H1 (cell line): ENCODE data around the gene SLC6A19. TPM values are rescaled to one million over a fixed set of nuclear protein-coding genes. Genes with fewer than 3 reads are reported as not detected.

Source experiments
- CTCF ChIA-PET: fragments of 300-600 bp; sonication (Branson Sonifier 250); formaldehyde crosslinking; loops from one replicate; lab custom pipeline; 2021; ENCODE audit not compliant: partially characterized antibody; lab: Charles Lee
- POLR2A ChIA-PET: fragments of 300-600 bp; sonication (Branson Sonifier 250); formaldehyde crosslinking; loops from one replicate; lab custom pipeline; 2021; ENCODE audit warnings: inconsistent platforms; ENCODE audit not compliant: partially characterized antibody; lab: Charles Lee
- DNase-seq, 2 experiments: peaks; one replicate each; pipeline versions ENCODE4 v3.0.0 to v3.0.0-alpha.2; 2010 to 2022; ENCODE audit warnings: low spot score in 2 of 2, low read depth in 1 of 2, mixed read lengths in 1 of 2
- FAIRE-seq: peaks from 2 replicates; lab custom pipeline; 2011; peaks lifted over from hg19 to GRCh38; lab: Jason Lieb, UNC
- H2AFZ ChIP-seq: 2 replicates; pipeline ENCODE4 v1.8.1; 2012; ENCODE audit warnings: low read length, inconsistent platforms
- H2AK5ac ChIP-seq: 2 replicates; pipeline ENCODE4 v1.6.1; 2013; ENCODE audit warnings: low read depth, low read length
- H2BK120ac ChIP-seq: replicated peaks from 2 replicates; pipeline ENCODE3; 2013; ENCODE audit warnings: low read depth, low read length, inconsistent platforms
- H2BK12ac ChIP-seq: 2 replicates; pipeline ENCODE4 v1.6.1; 2013; ENCODE audit warnings: low read depth, low read length
- H2BK15ac ChIP-seq: 2 replicates; pipeline ENCODE4 v1.6.1; 2013; ENCODE audit warnings: low read length
- H2BK20ac ChIP-seq: 2 replicates; pipeline ENCODE4 v1.6.1; 2013; ENCODE audit warnings: low read length
- H2BK5ac ChIP-seq: 2 replicates; pipeline ENCODE4 v1.6.1; 2013; ENCODE audit warnings: low read depth, low read length
- H3K14ac ChIP-seq: 2 replicates; pipeline ENCODE4 v1.6.1; 2013; ENCODE audit warnings: inconsistent platforms; ENCODE audit not compliant: insufficient read length
- H3K18ac ChIP-seq: 2 replicates; pipeline ENCODE4 v1.6.1; 2013; ENCODE audit warnings: low read length; ENCODE audit errors: extremely low read depth
- H3K23ac ChIP-seq: 2 replicates; pipeline ENCODE4 v1.6.1; 2013; ENCODE audit warnings: inconsistent platforms; ENCODE audit not compliant: insufficient read length
- H3K23me2 ChIP-seq: 2 replicates; pipeline ENCODE4 v1.6.1; 2013; ENCODE audit warnings: low read depth, low read length
- H3K27ac ChIP-seq: 2 replicates; pipeline ENCODE4 v1.6.1; 2011; ENCODE audit warnings: low read depth, low read length, inconsistent platforms
- H3K27me3 ChIP-seq, 4 experiments: replicated peaks in 1 of 4; 1 replicate in 1 of 4; 2 replicates in 3 of 4; pipeline versions ENCODE4 v1.6.1 to v1.8.1; 2011 to 2013; ENCODE audit warnings: low read length in 3 of 4, mild to moderate bottlenecking in 3 of 4, inconsistent platforms in 2 of 4, mixed read lengths in 2 of 4, moderate library complexity in 1 of 4; ENCODE audit not compliant: control insufficient read depth in 3 of 4, insufficient read depth in 3 of 4; ENCODE audit errors: extremely low read depth in 1 of 4
- H3K36me3 ChIP-seq, 4 experiments: 2 replicates each; pipeline versions ENCODE4 v1.6.1 to v1.8.1; 2011 to 2013; ENCODE audit warnings: mild to moderate bottlenecking in 4 of 4, low read length in 3 of 4, moderate library complexity in 2 of 4, control low read depth in 1 of 4, inconsistent platforms in 1 of 4; ENCODE audit not compliant: insufficient read depth in 4 of 4, control insufficient read depth in 2 of 4
- H3K4ac ChIP-seq: replicated peaks from 2 replicates; pipeline ENCODE3; 2013; ENCODE audit warnings: low read length, low read depth, mixed read lengths, inconsistent platforms; ENCODE audit not compliant: insufficient read length
- H3K4me1 ChIP-seq, 4 experiments: replicated peaks in 1 of 4; 1 replicate in 1 of 4; 2 replicates in 3 of 4; pipeline versions ENCODE4 v1.6.1 to v1.8.1; 2011 to 2013; ENCODE audit warnings: low read length in 3 of 4, inconsistent platforms in 2 of 4, mixed read lengths in 1 of 4; ENCODE audit not compliant: insufficient read depth in 4 of 4, control insufficient read depth in 3 of 4
- H3K4me2 ChIP-seq, 2 experiments: 2 replicates each; pipeline versions ENCODE4 v1.6.1 to v1.8.1; 2011 to 2013; ENCODE audit warnings: low read depth in 2 of 2, low read length in 2 of 2, control low read depth in 1 of 2, inconsistent platforms in 1 of 2, mild to moderate bottlenecking in 1 of 2; ENCODE audit not compliant: insufficient read depth in 1 of 2
- H3K4me3 ChIP-seq, 4 experiments: fragments of 200-600, 300-600 bp in 1 of 4; sonication (generic), shearing (Covaris generic), sonication (Bioruptor Twin) in 1 of 4; 2 replicates each; pipeline versions ENCODE4 v1.5.1 to v1.8.1; 2011 to 2016; ENCODE audit warnings: low read length in 4 of 4, low read depth in 3 of 4, control low read depth in 2 of 4, inconsistent platforms in 2 of 4, mild to moderate bottlenecking in 2 of 4, mixed read lengths in 1 of 4, moderate library complexity in 1 of 4; ENCODE audit not compliant: insufficient read depth in 2 of 4; ENCODE audit errors: extremely low read depth in 1 of 4
- H3K56ac ChIP-seq: replicated peaks from 2 replicates; pipeline ENCODE3; 2013; ENCODE audit warnings: low read depth, mild to moderate bottlenecking, mixed read lengths, low read length, inconsistent platforms; ENCODE audit not compliant: insufficient read length
- H3K79me1 ChIP-seq: 2 replicates; pipeline ENCODE4 v1.6.1; 2013; ENCODE audit warnings: low read depth, low read length, control low read depth
- H3K79me2 ChIP-seq, 2 experiments: 2 replicates each; pipeline versions ENCODE4 v1.6.1 to v1.8.1; 2012 to 2013; ENCODE audit warnings: low read length in 2 of 2, mild to moderate bottlenecking in 2 of 2, inconsistent platforms in 1 of 2; ENCODE audit not compliant: insufficient read depth in 2 of 2, control insufficient read depth in 1 of 2
- H3K9ac ChIP-seq, 4 experiments: replicated peaks in 1 of 4; 1 replicate in 1 of 4; 2 replicates in 3 of 4; pipeline versions ENCODE4 v1.6.1 to v1.8.1; 2011 to 2013; ENCODE audit warnings: low read depth in 3 of 4, low read length in 3 of 4, control low read depth in 2 of 4, mild to moderate bottlenecking in 2 of 4, moderate library complexity in 2 of 4, inconsistent platforms in 1 of 4; ENCODE audit errors: extremely low read depth in 1 of 4
- H3K9me3 ChIP-seq, 2 experiments: 2 replicates each; pipeline versions ENCODE4 v1.6.1 to v1.8.1; 2012 to 2013; ENCODE audit warnings: mild to moderate bottlenecking in 2 of 2, moderate library complexity in 2 of 2, control low read depth in 1 of 2, inconsistent platforms in 1 of 2, low read depth in 1 of 2, low read length in 1 of 2, mixed read lengths in 1 of 2; ENCODE audit not compliant: insufficient read depth in 2 of 2
- H4K20me1 ChIP-seq, 2 experiments: replicated peaks in 1 of 2; 2 replicates each; pipeline versions ENCODE3 to v1.8.1; 2011 to 2013; ENCODE audit warnings: inconsistent platforms in 2 of 2, low read length in 2 of 2, mild to moderate bottlenecking in 1 of 2; ENCODE audit not compliant: insufficient read depth in 2 of 2, control insufficient read depth in 1 of 2
- H4K5ac ChIP-seq: 2 replicates; pipeline ENCODE4 v1.6.1; 2013; ENCODE audit warnings: low read length, low read depth, mixed read lengths, inconsistent platforms; ENCODE audit not compliant: insufficient read length
- H4K8ac ChIP-seq: 2 replicates; pipeline ENCODE4 v1.8.0; 2013; ENCODE audit warnings: mild to moderate bottlenecking, moderate library complexity, low read length, inconsistent platforms; ENCODE audit not compliant: insufficient read depth; ENCODE audit errors: extremely low read depth
- H4K91ac ChIP-seq: replicated peaks from 2 replicates; pipeline ENCODE3; 2013; ENCODE audit warnings: low read length, mixed read lengths, inconsistent platforms; ENCODE audit not compliant: insufficient read length
- RBBP5 ChIP-seq: IDR thresholded peaks from 2 replicates; pipeline ENCODE4 v1.7.1; 2012; ENCODE audit warnings: low read depth, mild to moderate bottlenecking, inconsistent platforms, low read length, moderate library complexity, borderline replicate concordance
- SUZ12 ChIP-seq: fragments of 200-600 bp; sonication (generic); IDR thresholded peaks from 2 replicates; pipeline ENCODE4 v1.6.1; 2012; ENCODE audit warnings: mild to moderate bottlenecking, inconsistent platforms, low read length, moderate library complexity, mixed read lengths
- TBP ChIP-seq: IDR thresholded peaks from 2 replicates; pipeline ENCODE4 v1.6.1; 2011; ENCODE audit warnings: low read depth, low read length, improper control_type of control experiment
- WGBS, 2 experiments: shearing (Covaris generic) in 1 of 2; methylation state at CpG; one replicate each; pipeline versions ENCODE4 v1.1.6 to v1.1.7; 2013 to 2015; ENCODE audit warnings: low lambda C conversion rate in 2 of 2, mixed read lengths in 2 of 2, inconsistent platforms in 1 of 2, low coverage in 1 of 2, missing lambda C conversion rate in 1 of 2; ENCODE audit not compliant: insufficient replicate concordance in 2 of 2, insufficient coverage in 1 of 2, insufficient read length in 1 of 2; ENCODE audit errors: extremely low coverage in 1 of 2, missing lambda C conversion rate in 1 of 2; 5-methylcytosine and 5-hydroxymethylcytosine counted together
- polyA plus RNA-seq, 7 experiments: library from polyadenylated mRNA; depleted of rRNA in 3 of 7; stranded (reverse) in 5 of 7; unstranded in 2 of 7; fragments of >200 nt in 5 of 7; fragments of 200-250 nt in 2 of 7; gene quantifications; 1 replicate in 5 of 7; 2 replicates in 1 of 7; 4 replicates in 1 of 7; pipeline versions ENCODE4 v1.2.1 to v1.2.3, GENCODE V29; 2011 to 2013; ENCODE audit warnings: missing spikeins in 2 of 7, mixed read lengths in 2 of 7
- total RNA-seq: library from RNA; stranded (reverse); fragmentation: NEBNext Ultra II Directional; extraction: Animal tissue kit (Norgen Biotek cat#: 25700); gene quantifications from 2 replicates; pipeline ENCODE4 v1.2.1, GENCODE V29; 2021

SLC6A19 gene
- total and polyA plus RNA-seq, 2 of the 8 experiments (the other 6 are each of a cell fraction or from before 2014, with no cell fraction given), result 0.02 TPM; not detected in 1

DNA sequence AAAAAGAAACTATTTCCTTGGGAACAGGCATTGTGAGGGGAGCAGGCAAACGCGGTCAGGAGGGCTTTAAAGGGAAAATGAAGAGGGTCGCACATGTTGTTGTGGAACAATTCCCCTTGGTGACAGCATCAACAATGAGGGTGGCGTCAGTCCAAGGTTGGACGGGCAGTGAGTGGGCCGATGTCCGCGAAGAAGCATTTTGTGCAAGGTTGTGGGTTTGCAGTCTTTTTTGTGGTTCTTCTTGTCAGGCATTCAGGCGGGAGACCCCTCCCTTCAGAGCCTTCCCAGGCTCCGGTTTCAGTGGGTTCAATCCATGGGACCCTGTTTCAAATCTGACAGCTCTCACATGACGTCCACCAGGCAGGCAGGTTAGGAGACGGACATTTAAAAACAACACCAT lies 11.1 kb upstream of the SLC6A19 start:
- TF ChIP-seq RBBP5 (no peak), SUZ12 (no peak), TBP (no peak)
- Histone ChIP-seq H3K27me3 (no peaks in the 10 kb centered on the region), H2BK15ac (no peak overlapping the region), H3K23me2 (peaks cover 2% of the 10 kb centered on the region; the same call in 1 of the 2 replicates), H2BK5ac (no peak overlapping the region), H3K4me2 (no peak overlapping the region), H2BK120ac (no peak overlapping the region), H3K4me3 (no peak overlapping the region), H3K79me1 (no peaks in the 10 kb centered on the region), H3K4ac (no peak overlapping the region), H3K14ac (no peak overlapping the region), H4K20me1 (no peaks in the 10 kb centered on the region), H3K79me2 (no peaks in the 10 kb centered on the region), H2BK12ac (no peak overlapping the region), H3K18ac (no peak overlapping the region), H3K4me1 (peaks cover 0 to 3% (median 0%) of the 10 kb centered on the region in 4 experiments; a peak in 1 of 7 replicates), H4K8ac (no peak overlapping the region), H2AK5ac (no peak overlapping the region), H3K56ac (no peak overlapping the region), H4K91ac (no peak overlapping the region), H3K9me3 (no peaks in the 10 kb centered on the region), H2AFZ (no peak overlapping the region), H3K36me3 (no peaks in the 10 kb centered on the region), H2BK20ac (no peak overlapping the region), H4K5ac (no peak overlapping the region), H3K9ac (no peak overlapping the region), H3K27ac (no peak overlapping the region), H3K23ac (no peak overlapping the region)
- ChIA-PET POLR2A (interaction anchor here (0.7 kb wide), 1 partner anchor 199 kb away, joined by 3 read pairs; no protein-coding TSS in a partner anchor), CTCF (interaction anchor here (0.6 to 2.8 kb wide), 2 partner anchors 16 to 133 kb away, joined by 3 to 15 read pairs; no protein-coding TSS in a partner anchor)
- DNase-seq, result no peak
- WGBS, 2 experiments, result 93% methylated on average over 12 of the region's 12 CpGs; no CpG with 5 or more reads in 1 of the 2 experiments
- FAIRE-seq, result no peak
